GM21390 (cell line): ENCODE measurements around the gene MRPS11.
"Not testable (repeated sequence)": the region's sequence is repeated elsewhere in the genome, so short reads cannot be mapped to it uniquely, and the experiment has no call there.

Source experiments
- ATAC-seq: cut with Tn5 transposase; IDR thresholded peaks from one replicate; pipeline ENCODE4 v1.9.1; 2021; ENCODE audit not compliant: unreplicated experiment

Gene MRPS11

DNA sequence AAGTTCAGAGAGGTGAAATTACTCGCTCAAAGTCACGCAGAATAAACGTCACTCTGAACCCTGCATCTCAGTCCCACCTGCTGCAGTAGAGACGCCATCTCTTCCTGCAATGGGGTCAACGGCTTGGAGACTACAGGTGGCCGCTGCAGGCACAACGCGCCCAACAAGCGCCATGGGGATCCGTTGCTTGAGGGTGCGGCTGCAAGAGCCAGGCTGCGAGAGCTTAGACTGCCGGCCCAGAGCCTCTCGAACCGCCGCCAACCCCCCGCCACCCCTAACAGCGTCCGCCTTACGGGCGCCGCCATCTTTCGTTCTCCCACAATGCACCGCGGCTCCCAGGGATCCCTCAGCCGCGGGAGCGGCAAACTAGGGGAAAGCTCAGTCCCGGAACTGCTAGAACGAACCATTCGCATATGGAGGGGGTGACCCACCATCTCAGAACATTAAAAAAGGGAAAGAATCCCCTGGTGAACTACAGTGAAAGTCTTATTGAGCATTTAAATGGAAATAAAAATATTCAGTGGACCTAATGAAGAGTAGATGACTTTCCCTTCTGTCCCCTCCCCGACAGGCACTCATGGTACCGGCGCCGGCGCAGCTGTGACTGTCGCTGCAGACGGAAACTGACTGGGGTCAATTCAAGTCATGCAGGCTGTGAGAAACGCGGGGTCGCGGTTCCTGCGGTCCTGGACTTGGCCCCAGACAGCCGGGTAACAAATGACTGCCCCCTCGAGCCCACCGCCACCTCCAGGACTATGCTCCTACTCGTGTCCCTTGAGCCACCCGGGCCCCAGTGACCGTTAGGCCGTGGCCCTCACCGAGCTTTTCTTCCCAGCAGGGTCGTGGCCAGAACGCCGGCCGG lies at the start of gene MRPS11, which contains the start of gene MRPL46:
Gene MRPS11, plus strand, starts transcription at position 636 of the 862 bp plus-strand sequence. Its CDS starts 10 bp downstream, at position 646.
Gene MRPL46, minus strand, starts transcription at position 316 of the 862 bp plus-strand sequence. Its CDS starts 11 bp downstream, at position 305.
- peak; percentile 91 for ATAC-seq

DNA sequence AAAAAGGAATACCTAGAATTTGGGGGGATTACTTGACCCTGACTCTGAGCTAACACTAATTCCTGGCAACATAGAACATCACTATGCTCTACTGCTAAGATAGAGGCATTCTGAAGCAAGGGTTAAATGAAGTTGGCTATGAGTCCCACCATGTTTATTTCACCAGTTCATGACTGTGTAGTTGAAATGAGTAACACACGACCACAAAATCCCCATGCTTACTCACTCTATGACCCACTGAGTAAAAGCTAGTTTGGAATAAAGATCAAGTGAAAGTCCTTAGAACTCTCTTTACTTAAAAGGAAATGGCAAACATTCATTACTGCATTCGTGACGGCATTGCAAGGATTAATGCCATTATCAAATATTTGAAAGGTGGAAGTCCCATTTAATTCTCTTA lies 47.7 kb upstream of the MRPS11 start:
- ATAC-seq: peak; percentile 71

GRCh38 chr15:88423331-88423730 lies 44.2 kb upstream of the MRPS11 start:
- no peak for ATAC-seq

- ATAC-seq: no peak
Measured at GRCh38 chr15:88426304-88426703, 41.2 kb upstream of the MRPS11 start.

DNA sequence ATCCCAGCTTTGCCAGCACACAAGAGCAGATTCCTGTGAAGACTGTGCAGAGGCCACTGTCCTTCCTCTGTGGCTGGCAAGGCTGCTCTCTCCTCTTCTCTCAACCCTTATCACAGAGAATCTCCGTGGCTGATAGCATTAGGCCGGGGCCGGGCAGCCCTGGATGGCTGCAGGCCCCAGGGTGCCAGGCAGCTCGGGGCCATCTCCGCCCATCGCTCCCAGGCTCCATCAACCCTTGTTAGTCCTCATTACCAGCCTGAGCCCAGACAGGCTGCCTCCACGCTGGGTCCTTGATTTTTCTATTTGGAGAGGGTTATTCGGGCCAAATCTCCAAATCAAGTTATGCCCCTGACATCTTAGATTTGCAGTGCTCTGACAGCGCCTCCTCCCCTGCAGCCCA lies 39.5 kb upstream of the MRPS11 start:
- no peak for ATAC-seq

GRCh38 chr15:88428805-88429605 lies 38.5 kb upstream of the MRPS11 start:
- ATAC-seq: no peak

GRCh38 chr15:88430051-88430450 lies 37.5 kb upstream of the MRPS11 start:
- ATAC-seq: no peak

DNA sequence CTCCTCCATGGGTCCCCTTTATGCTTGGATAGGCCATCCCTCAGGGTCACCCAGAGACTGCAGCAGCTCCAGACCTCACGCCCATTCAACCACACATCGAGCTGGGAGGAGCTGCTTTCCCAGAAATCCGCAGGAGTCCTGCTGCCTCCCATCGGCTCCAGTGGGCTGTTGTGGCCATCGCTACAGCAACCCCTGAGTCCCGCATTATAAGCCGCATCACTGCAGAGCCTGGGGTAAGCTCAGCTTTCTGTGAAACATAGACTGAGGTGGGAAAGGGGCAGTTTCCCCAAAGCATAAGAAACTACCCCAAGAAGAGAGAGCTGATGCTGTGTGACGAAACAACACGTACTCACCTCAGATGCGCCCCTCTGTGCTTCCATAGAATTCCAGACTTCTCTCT lies 36.1 kb upstream of the MRPS11 start:
- ATAC-seq: no peak

- no peak for ATAC-seq
Measured at GRCh38 chr15:88433046-88433685, 34.3 kb upstream of the MRPS11 start.

- not testable (repeated sequence) for ATAC-seq
Measured at GRCh38 chr15:88434106-88434505, 33.4 kb upstream of the MRPS11 start.

GRCh38 chr15:88438181-88438580 lies 29.3 kb upstream of the MRPS11 start:
- ATAC-seq: no peak

DNA sequence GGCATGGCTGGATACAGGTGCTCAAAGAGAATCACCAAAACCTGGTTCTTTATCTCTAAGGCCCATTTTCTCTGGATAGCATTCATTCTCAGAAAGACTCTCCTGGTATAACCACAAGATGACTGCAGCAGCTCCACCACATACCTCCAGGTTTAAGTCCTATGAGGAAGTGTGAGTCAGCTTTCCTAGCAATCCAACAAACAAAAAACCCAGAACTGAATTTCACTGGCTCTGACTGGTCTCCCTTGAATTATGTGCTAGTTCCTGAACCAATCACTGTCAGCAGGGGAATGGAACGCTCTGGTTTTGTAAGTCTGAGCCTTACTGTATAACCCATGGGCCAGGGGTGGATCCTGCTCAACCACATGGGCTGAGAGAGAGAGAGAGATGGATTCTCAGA lies 27.5 kb upstream of the MRPS11 start:
- no peak for ATAC-seq

- ATAC-seq: no peak
Measured at GRCh38 chr15:88441076-88441730, 26.3 kb upstream of the MRPS11 start.

DNA sequence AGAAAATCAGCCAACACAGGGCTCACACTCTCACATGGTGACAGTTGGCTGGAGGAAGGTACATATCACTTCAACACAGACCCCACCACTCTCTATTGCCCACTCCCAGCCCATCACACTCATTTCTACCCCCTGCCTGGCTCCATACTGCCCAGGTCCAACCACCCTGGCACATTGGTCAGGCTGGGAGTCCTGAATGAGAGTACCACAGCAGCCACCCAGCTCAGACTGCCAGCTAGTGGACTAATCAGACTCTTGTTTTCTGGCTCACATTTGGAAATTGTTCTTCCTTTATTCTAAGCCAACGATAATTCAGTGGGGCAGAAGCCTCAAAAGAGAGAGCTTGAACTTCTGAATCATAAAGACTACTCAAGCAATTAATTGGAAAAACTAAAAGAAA lies 20.3 kb upstream of the MRPS11 start:
- no peak for ATAC-seq

DNA sequence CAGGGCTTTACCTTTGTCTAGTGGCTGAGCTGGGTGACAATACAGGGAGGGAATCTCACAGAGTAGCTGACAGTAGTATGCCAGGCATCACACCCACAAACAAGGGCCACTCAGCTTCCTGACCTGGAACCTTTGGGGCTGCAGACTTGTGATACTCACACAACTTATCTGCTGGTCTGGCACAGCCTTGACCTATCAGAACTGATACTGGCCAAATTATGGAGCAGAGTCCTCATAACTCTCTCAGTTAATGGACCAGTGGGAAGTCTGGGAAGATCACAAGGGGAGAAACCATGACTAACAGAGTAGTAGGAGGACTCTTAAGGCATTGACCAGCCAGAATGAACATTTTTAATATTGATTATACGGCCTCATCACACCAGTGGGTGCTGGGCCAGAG lies 19.8 kb upstream of the MRPS11 start:
- no peak for ATAC-seq

- no peak for ATAC-seq
Measured at GRCh38 chr15:88448991-88449461, 18.5 kb upstream of the MRPS11 start.

DNA sequence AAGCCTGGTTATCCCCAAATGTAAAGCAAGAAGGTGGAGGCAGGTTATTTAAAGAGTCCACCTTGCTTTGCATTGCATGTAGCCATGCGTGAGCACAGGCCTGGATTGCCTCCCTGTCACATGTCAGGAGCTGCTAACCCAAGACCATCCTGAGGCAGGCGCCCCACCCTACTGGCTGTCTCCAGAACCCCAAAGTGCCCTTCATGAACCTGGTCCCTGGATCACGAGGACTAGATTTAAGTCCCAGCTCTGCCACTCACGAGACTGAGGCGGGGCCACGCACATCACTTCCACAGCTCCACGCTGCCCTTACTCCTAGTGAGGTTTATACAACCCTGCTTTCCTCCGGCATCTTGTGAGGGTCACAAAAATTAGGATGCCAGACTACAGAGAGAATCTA lies 17.9 kb upstream of the MRPS11 start:
- ATAC-seq: no peak

- ATAC-seq: no peak
Measured at GRCh38 chr15:88450125-88450798, 17.2 kb upstream of the MRPS11 start.

- no peak for ATAC-seq
Measured at GRCh38 chr15:88453651-88454050, 13.9 kb upstream of the MRPS11 start.

GRCh38 chr15:88454236-88454635 lies 13.3 kb upstream of the MRPS11 start:
- ATAC-seq: no peak
